HEK293 (cell line): ENCODE results near the gene CIROP.

ENCODE experiments used
- PRDM4 ChIP-seq: fragments of 450-650 bp; formaldehyde crosslinking; IDR thresholded peaks from 2 replicates; pipeline ENCODE4 v1.5.1; 2017; ENCODE audit warnings: missing biosample characterization, missing genetic modification characterization
- ZNF140 ChIP-seq: fragments of 450-650 bp; formaldehyde crosslinking; IDR thresholded peaks from 2 replicates; pipeline ENCODE4 v1.5.1; 2016; ENCODE audit warnings: missing biosample characterization, missing genetic modification characterization
- ZNF184 ChIP-seq: fragments of 450-650 bp; IDR thresholded peaks from 2 replicates; pipeline ENCODE4 v1.5.1; 2018; ENCODE audit warnings: missing biosample characterization, mild to moderate bottlenecking, missing genetic modification characterization
- ZNF660 ChIP-seq: fragments of 450-650 bp; IDR thresholded peaks from 2 replicates; pipeline ENCODE4 v1.5.1; 2018; ENCODE audit warnings: missing biosample characterization, mild to moderate bottlenecking, missing genetic modification characterization
- ZNF768 ChIP-seq: fragments of 450-650 bp; formaldehyde crosslinking; IDR thresholded peaks from 2 replicates; pipeline ENCODE4 v1.5.1; 2018; ENCODE audit warnings: missing biosample characterization, mild to moderate bottlenecking, missing genetic modification characterization
- ZSCAN18 ChIP-seq: fragments of 450-650 bp; formaldehyde crosslinking; IDR thresholded peaks from 2 replicates; pipeline ENCODE4 v1.5.1; 2016; ENCODE audit warnings: missing biosample characterization, missing genetic modification characterization
- TF ChIP-seq, protein P1 (sequence below): fragments of 450-650 bp; formaldehyde crosslinking; IDR thresholded peaks from 2 replicates; pipeline ENCODE4 v1.5.1; 2016; ENCODE audit warnings: missing biosample characterization, missing genetic modification characterization
- TF ChIP-seq, protein P2 (sequence below): fragments of 450-650 bp; formaldehyde crosslinking; IDR thresholded peaks from 2 replicates; pipeline ENCODE4 v1.5.1; 2016; ENCODE audit warnings: missing biosample characterization, missing genetic modification characterization
- TF ChIP-seq, protein P3 (sequence below): fragments of 450-650 bp; formaldehyde crosslinking; conservative IDR thresholded peaks from 2 replicates; pipeline ENCODE4 v1.5.1; 2016; ENCODE audit warnings: low read depth, missing biosample characterization, missing genetic modification characterization

DNA sequence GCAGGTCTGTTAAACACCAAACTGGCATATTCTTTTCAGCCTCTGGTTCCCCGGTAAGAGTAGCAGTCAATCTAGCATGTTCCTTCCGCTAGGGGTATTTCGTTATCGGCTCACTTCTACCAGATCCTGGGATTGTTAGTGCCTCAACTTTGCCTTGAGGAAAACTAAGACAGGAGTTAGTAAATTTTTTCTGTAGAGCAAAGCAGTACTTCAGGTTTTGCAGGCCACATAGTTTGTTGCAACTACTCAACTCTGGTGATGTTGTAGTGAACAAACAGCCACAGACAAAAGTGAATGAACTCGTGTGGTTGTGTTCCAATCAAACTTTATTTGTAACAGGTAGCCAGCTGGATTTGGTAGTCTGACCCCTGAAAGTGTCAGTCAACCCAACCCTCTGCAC is 41.2 kb downstream of the CIROP start:
- TF ChIP-seq ZNF184 (tag by site-specific recombination) (no peak), ZSCAN18 (no peak), PRDM4 (tag by site-specific recombination) (no peak), ZNF140 (tag by site-specific recombination) (no peak), ZNF768 (tag by site-specific recombination) (no peak), ZNF660 (tag by site-specific recombination) (no peak)
- TF ChIP-seq, protein P1, sequence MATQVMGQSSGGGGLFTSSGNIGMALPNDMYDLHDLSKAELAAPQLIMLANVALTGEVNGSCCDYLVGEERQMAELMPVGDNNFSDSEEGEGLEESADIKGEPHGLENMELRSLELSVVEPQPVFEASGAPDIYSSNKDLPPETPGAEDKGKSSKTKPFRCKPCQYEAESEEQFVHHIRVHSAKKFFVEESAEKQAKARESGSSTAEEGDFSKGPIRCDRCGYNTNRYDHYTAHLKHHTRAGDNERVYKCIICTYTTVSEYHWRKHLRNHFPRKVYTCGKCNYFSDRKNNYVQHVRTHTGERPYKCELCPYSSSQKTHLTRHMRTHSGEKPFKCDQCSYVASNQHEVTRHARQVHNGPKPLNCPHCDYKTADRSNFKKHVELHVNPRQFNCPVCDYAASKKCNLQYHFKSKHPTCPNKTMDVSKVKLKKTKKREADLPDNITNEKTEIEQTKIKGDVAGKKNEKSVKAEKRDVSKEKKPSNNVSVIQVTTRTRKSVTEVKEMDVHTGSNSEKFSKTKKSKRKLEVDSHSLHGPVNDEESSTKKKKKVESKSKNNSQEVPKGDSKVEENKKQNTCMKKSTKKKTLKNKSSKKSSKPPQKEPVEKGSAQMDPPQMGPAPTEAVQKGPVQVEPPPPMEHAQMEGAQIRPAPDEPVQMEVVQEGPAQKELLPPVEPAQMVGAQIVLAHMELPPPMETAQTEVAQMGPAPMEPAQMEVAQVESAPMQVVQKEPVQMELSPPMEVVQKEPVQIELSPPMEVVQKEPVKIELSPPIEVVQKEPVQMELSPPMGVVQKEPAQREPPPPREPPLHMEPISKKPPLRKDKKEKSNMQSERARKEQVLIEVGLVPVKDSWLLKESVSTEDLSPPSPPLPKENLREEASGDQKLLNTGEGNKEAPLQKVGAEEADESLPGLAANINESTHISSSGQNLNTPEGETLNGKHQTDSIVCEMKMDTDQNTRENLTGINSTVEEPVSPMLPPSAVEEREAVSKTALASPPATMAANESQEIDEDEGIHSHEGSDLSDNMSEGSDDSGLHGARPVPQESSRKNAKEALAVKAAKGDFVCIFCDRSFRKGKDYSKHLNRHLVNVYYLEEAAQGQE (tag by site-specific recombination) = no peak
- TF ChIP-seq, protein P2, sequence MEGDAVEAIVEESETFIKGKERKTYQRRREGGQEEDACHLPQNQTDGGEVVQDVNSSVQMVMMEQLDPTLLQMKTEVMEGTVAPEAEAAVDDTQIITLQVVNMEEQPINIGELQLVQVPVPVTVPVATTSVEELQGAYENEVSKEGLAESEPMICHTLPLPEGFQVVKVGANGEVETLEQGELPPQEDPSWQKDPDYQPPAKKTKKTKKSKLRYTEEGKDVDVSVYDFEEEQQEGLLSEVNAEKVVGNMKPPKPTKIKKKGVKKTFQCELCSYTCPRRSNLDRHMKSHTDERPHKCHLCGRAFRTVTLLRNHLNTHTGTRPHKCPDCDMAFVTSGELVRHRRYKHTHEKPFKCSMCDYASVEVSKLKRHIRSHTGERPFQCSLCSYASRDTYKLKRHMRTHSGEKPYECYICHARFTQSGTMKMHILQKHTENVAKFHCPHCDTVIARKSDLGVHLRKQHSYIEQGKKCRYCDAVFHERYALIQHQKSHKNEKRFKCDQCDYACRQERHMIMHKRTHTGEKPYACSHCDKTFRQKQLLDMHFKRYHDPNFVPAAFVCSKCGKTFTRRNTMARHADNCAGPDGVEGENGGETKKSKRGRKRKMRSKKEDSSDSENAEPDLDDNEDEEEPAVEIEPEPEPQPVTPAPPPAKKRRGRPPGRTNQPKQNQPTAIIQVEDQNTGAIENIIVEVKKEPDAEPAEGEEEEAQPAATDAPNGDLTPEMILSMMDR (tag by site-specific recombination) = no peak
- TF ChIP-seq, protein P3, sequence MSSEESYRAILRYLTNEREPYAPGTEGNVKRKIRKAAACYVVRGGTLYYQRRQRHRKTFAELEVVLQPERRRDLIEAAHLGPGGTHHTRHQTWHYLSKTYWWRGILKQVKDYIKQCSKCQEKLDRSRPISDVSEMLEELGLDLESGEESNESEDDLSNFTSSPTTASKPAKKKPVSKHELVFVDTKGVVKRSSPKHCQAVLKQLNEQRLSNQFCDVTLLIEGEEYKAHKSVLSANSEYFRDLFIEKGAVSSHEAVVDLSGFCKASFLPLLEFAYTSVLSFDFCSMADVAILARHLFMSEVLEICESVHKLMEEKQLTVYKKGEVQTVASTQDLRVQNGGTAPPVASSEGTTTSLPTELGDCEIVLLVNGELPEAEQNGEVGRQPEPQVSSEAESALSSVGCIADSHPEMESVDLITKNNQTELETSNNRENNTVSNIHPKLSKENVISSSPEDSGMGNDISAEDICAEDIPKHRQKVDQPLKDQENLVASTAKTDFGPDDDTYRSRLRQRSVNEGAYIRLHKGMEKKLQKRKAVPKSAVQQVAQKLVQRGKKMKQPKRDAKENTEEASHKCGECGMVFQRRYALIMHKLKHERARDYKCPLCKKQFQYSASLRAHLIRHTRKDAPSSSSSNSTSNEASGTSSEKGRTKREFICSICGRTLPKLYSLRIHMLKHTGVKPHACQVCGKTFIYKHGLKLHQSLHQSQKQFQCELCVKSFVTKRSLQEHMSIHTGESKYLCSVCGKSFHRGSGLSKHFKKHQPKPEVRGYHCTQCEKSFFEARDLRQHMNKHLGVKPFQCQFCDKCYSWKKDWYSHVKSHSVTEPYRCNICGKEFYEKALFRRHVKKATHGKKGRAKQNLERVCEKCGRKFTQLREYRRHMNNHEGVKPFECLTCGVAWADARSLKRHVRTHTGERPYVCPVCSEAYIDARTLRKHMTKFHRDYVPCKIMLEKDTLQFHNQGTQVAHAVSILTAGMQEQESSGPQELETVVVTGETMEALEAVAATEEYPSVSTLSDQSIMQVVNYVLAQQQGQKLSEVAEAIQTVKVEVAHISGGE (tag by site-specific recombination) = no peak
